ENCODE results near the gene TNIP1. TPM values are rescaled to one million over a fixed set of nuclear protein-coding genes. Genes with fewer than 3 reads are reported as not detected.

TNIP1 gene
- total RNA-seq, 2 experiments from 2014 or later = 132 to 138 TPM

DNA sequence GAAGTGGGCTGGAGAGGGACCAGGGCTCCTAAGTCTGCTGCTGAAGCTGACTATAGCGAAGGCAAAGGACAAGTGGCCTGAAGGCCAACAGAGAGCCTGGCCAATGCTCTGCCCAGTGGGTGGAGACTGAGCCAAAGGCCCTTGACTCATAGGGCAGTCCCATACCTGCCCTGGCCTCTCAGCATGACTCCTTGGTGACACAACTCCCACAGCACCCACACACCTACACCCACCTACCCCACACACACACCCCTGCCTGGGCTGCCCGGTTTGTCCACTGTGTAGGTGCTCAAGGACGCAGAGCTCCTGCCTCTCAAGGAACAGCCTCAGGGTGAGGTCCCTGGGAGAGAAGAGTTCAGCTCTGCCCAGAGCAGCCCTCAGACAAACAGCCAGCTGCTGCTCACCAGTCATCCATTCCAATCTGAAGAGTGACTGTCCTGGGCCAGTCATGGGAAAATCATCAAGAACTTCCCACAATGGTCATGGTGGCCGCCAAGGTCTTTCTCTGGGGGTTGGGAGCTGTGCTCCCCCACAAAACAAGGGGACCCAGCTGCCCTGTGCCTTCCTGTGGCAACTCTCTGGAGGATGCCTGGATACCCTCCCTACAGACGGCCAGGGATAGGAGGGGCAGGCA, 5.0 kb downstream of the TNIP1 start:
- H3K4me3 Mint-ChIP-seq = no peak overlapping the region
- H3K4me1 Mint-ChIP-seq (ENCODE audit: low read depth) = peaks cover 64% of the 10 kb centered on the region
- ChIA-PET CTCF (interaction anchor here (1.6 to 9.8 kb wide), 2 partner anchors 26 to 40 kb away, joined by 5 to 67 read pairs; no protein-coding TSS in a partner anchor), POLR2A (interaction anchor here (1.1 kb wide), 1 partner anchor 11 kb away, joined by 3 read pairs; no protein-coding TSS in a partner anchor)
- no peaks in the 10 kb centered on the region for H3K9me3 Mint-ChIP-seq (ENCODE audit: insufficient read depth)
- no peak for ATAC-seq
- peaks cover 70% of the 10 kb centered on the region for H3K36me3 Mint-ChIP-seq (ENCODE audit: low read depth)
- no peaks in the 10 kb centered on the region for H3K27me3 Mint-ChIP-seq (ENCODE audit: low read depth)
- H3K27ac Mint-ChIP-seq = peak overlapping the region; percentile 40
- no peak for DNase-seq

DNA sequence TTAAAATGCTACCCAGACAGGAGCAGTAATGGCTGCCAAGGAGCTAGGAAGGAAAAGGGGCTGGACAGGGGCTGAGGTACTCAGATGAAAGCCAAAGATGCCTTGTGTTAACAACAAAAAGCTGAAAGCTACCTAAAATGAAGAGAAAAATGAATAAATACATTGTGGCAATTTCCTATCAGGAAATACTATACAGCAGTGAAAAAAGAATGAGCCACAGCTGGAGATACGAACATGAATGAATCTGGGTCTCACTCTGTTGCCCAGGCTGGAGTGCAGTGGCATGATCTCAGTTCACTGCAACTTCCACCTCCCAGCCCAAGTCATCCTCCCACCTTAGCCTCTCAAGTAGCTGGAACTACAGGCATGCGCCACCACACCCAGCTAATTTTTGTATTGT, 6.3 kb downstream of the TNIP1 start:
- CTCF ChIA-PET = interaction anchor here (1.6 to 9.8 kb wide), 2 partner anchors 25 to 41 kb away, joined by 5 to 67 read pairs; no protein-coding TSS in a partner anchor
- ATAC-seq (no peak), DNase-seq (no peak)
- Mint-ChIP-seq H3K27ac (no peak overlapping the region), H3K4me1 (ENCODE audit: low read depth) (peaks cover 70% of the 10 kb centered on the region), H3K9me3 (ENCODE audit: insufficient read depth) (no peaks in the 10 kb centered on the region), H3K4me3 (no peak overlapping the region), H3K27me3 (ENCODE audit: low read depth) (no peaks in the 10 kb centered on the region), H3K36me3 (ENCODE audit: low read depth) (peaks cover 72% of the 10 kb centered on the region)
- POLR2A ChIA-PET = interaction anchor here (1.0 to 1.8 kb wide), 2 partner anchors 12 to 15 kb away, joined by 3 to 6 read pairs; no protein-coding TSS in a partner anchor

DNA sequence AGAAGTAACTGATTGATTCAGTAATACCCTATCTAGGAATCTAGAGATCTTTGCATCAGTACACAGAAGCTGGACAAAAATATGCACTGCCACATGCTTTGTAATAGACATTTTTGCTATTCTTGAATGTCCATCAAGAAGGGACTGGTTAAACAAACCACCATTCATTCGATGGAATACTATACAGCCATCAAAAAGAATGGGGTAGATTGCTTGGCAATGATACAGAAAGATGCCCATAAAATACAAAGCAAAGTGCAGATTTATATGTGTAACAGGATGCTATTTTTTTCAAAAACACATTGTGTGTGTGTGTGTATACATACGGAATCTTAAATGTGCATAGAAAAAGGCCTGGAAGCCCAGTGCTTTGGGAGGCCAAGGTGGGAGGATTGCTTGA, 7.6 kb downstream of the TNIP1 start:
- H3K4me3 Mint-ChIP-seq = no peak overlapping the region
- POLR2A ChIA-PET = interaction anchor here (1.8 kb wide), 1 partner anchor 17 kb away, joined by 6 read pairs; no protein-coding TSS in a partner anchor
- peaks cover 75% of the 10 kb centered on the region for H3K36me3 Mint-ChIP-seq (ENCODE audit: low read depth)
- ATAC-seq = no peak
- CTCF ChIA-PET = interaction anchor here (6.6 to 9.8 kb wide), 2 partner anchors 23 to 42 kb away, joined by 43 to 67 read pairs; no protein-coding TSS in a partner anchor
- no peaks in the 10 kb centered on the region for H3K9me3 Mint-ChIP-seq (ENCODE audit: insufficient read depth)
- H3K27ac Mint-ChIP-seq = no peak overlapping the region
- H3K4me1 Mint-ChIP-seq (ENCODE audit: low read depth) = peaks cover 70% of the 10 kb centered on the region
- no peaks in the 10 kb centered on the region for H3K27me3 Mint-ChIP-seq (ENCODE audit: low read depth)
- no peak for DNase-seq

DNA sequence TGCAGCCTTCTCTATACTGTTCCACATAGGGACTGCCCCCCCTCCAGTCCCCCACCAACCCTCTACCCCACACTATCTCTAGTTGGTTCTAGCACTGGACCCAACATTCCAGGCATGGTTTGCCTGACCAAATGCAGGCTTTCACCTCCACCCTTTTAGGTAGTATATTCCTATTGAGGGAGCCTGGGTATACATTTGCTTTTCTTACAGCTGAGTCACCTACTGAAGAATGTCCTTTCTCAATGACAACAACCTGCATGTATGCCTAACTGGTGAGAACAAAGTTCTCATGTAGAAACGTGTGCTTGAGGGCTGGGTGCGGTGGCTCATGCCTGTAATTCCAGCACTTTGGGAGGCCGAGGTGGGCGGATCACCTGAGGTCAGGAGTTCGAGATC, 8.2 kb downstream of the TNIP1 start:
- Mint-ChIP-seq H3K36me3 (ENCODE audit: low read depth) (peaks cover 75% of the 10 kb centered on the region), H3K9me3 (ENCODE audit: insufficient read depth) (no peaks in the 10 kb centered on the region), H3K4me3 (no peak overlapping the region), H3K27me3 (ENCODE audit: low read depth) (no peaks in the 10 kb centered on the region), H3K27ac (peak overlapping the region; percentile 52), H3K4me1 (ENCODE audit: low read depth) (peaks cover 70% of the 10 kb centered on the region)
- no peak for DNase-seq
- no peak for ATAC-seq
- POLR2A ChIA-PET = interaction anchor here (1.0 kb wide), 1 partner anchor 10 kb away, joined by 3 read pairs; no protein-coding TSS in a partner anchor
- CTCF ChIA-PET = interaction anchor here (6.6 to 9.8 kb wide), 2 partner anchors 23 to 42 kb away, joined by 43 to 67 read pairs; no protein-coding TSS in a partner anchor

DNA sequence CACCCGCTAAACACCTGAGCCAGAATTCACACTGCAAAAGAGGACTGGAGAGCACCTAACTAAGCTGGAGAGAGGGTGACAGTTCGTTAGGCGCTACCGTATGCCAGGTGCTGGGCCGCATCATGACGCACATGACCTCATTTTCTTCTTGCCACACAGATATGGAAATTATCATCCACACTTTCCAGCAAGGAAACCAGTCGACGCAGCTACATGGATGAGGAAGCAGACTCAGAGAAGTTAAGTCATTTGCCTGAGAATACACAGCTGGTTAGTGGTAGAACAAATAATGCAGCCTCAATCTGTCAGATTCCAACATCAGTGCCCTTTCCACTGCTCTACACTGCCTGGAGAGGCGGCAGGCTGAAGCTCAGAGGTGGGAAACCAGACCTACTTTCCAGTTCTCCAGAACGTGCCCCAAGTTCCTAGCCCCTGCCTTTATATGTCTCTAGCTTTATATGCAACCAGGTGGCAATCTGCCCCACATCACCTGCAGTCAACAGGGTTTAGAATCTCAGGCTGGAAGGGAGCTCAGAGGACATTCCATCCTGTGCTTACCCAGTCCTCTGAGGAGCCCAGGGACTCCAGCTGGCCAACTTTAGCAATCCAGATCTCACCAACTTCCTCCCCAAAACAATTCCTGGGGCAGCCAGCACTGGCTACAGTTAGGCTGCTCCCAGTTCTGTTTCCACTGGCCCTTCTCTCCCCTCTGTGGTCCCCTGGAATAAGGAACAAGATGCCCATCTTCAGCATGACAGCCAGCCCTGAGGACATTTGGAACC, 8.8 kb downstream of the TNIP1 start:
- ATAC-seq (no peak), DNase-seq (no peak)
- ChIA-PET CTCF (interaction anchor here (6.6 to 9.8 kb wide), 2 partner anchors 22 to 43 kb away, joined by 43 to 67 read pairs; no protein-coding TSS in a partner anchor), POLR2A (interaction anchor here (1.0 kb wide), 1 partner anchor 10 kb away, joined by 3 read pairs; no protein-coding TSS in a partner anchor)
- no peaks in the 10 kb centered on the region for H3K27me3 Mint-ChIP-seq (ENCODE audit: low read depth)
- H3K36me3 Mint-ChIP-seq (ENCODE audit: low read depth) = peaks cover 74% of the 10 kb centered on the region
- H3K4me1 Mint-ChIP-seq (ENCODE audit: low read depth) = peaks cover 70% of the 10 kb centered on the region
- no peak overlapping the region for H3K4me3 Mint-ChIP-seq
- H3K9me3 Mint-ChIP-seq (ENCODE audit: insufficient read depth) = no peaks in the 10 kb centered on the region
- H3K27ac Mint-ChIP-seq = peak overlapping the region; percentile 52

DNA sequence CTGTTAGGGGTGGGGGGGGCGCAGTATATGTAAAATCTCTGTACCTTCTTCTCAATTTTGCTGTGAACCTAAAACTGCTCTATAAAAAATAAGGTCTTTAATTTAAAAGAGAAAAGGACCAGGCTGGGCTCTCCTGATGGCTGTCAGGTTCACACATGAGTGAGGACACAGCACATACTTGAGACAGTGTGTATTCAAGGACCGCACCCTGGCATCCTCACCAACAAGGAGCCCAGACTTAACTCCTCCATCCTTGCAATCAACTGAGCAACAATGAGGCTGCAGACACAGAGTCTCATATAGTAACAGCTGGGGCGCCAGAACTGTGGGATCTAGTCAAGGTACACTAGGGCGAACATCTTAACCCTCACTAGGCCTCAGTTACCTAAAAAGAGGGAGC, 9.8 kb downstream of the TNIP1 start:
- H3K9me3 Mint-ChIP-seq (ENCODE audit: insufficient read depth) = no peaks in the 10 kb centered on the region
- H3K4me1 Mint-ChIP-seq (ENCODE audit: low read depth) = peaks cover 69% of the 10 kb centered on the region
- peaks cover 73% of the 10 kb centered on the region for H3K36me3 Mint-ChIP-seq (ENCODE audit: low read depth)
- DNase-seq (no peak), ATAC-seq (no peak)
- H3K27me3 Mint-ChIP-seq (ENCODE audit: low read depth) = no peaks in the 10 kb centered on the region
- H3K4me3 Mint-ChIP-seq = no peak overlapping the region
- CTCF ChIA-PET = interaction anchor here (6.6 to 9.8 kb wide), 2 partner anchors 21 to 44 kb away, joined by 43 to 67 read pairs; no protein-coding TSS in a partner anchor
- H3K27ac Mint-ChIP-seq = no peak overlapping the region
- POLR2A ChIA-PET = interaction anchor here (0.7 kb wide), 1 partner anchor 28 kb away, joined by 3 read pairs; no protein-coding TSS in a partner anchor

DNA sequence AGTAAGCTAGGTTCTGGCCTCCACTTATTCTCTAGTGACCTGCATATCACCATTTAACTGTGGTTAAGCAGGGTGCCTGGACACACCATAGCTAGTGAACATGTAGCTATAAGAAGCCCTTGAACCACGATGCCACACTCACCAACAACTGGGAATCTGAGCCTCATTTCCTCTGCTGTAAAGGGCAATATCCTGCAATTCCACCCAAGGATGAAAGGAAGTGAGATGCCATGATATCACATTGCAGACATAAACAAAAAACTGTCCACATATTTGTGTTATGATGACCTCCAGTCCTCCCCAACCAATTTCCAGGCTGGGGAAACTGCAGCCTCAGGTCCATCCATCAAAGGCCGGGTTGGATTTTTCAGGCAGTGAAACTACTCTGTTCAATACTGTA, 10.4 kb downstream of the TNIP1 start:
- ATAC-seq (no peak), DNase-seq (no peak)
- Mint-ChIP-seq H3K9me3 (ENCODE audit: insufficient read depth) (no peaks in the 10 kb centered on the region), H3K27ac (no peak overlapping the region), H3K27me3 (ENCODE audit: low read depth) (no peaks in the 10 kb centered on the region), H3K4me1 (ENCODE audit: low read depth) (peaks cover 67% of the 10 kb centered on the region), H3K4me3 (no peak overlapping the region), H3K36me3 (ENCODE audit: low read depth) (peaks cover 69% of the 10 kb centered on the region)
- POLR2A ChIA-PET = no interaction called here
- CTCF ChIA-PET = interaction anchor here (1.4 to 9.8 kb wide), 3 partner anchors 21 to 94 kb away, joined by 3 to 67 read pairs (median 43); no protein-coding TSS in a partner anchor

DNA sequence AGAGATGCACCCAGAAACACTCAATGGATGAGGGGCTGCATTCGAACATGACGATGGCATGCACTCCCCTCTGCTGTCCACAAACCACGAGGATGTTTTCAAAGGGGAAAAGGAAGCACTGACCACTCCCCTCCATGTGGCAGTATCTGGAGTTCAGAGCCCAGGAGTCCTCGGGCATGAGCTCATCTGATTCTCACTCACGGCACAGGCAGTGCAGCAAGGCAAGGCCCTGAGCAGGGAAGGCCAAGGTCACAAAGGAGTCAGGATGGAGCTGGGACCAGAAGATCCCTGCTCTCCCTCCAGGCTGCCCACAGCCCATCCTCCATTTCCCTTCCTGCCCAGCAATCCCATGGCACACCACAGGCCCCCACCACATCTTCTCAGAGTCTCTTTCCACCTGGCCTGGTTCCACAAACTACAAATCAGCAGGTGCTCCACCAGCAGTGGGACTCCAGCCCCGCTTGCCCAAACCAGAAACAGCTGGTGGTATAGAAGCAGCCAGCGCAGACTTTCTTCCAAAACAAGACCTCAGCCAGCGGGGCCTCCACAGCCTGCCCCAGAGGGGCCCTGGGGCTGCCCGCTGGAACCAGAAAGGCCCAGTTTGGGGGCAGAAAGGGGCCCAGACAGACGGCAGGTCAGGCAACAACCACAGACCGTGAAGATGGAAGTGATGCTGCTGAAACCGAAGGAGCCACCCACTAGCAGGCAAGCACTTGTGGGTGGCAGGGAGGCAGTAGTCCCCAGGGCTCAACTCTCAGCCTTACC, 12.2 kb downstream of the TNIP1 start:
- Mint-ChIP-seq H3K36me3 (ENCODE audit: low read depth) (peaks cover 57% of the 10 kb centered on the region), H3K9me3 (ENCODE audit: insufficient read depth) (no peaks in the 10 kb centered on the region), H3K4me3 (peak overlapping the region; percentile 28), H3K27me3 (ENCODE audit: low read depth) (no peaks in the 10 kb centered on the region), H3K4me1 (ENCODE audit: low read depth) (peaks cover 70% of the 10 kb centered on the region), H3K27ac (peak overlapping the region; percentile 77)
- CTCF ChIA-PET = interaction anchor here (0.7 to 9.8 kb wide), 7 partner anchors 14 to 96 kb away, joined by 3 to 67 read pairs (median 6); no protein-coding TSS in a partner anchor
- DNase-seq (no peak), ATAC-seq (peak; percentile 66)
- POLR2A ChIA-PET = interaction anchor here (0.6 to 1.6 kb wide), 5 partner anchors 11 to 42 kb away, joined by 3 to 5 read pairs (median 4); no protein-coding TSS in a partner anchor

DNA sequence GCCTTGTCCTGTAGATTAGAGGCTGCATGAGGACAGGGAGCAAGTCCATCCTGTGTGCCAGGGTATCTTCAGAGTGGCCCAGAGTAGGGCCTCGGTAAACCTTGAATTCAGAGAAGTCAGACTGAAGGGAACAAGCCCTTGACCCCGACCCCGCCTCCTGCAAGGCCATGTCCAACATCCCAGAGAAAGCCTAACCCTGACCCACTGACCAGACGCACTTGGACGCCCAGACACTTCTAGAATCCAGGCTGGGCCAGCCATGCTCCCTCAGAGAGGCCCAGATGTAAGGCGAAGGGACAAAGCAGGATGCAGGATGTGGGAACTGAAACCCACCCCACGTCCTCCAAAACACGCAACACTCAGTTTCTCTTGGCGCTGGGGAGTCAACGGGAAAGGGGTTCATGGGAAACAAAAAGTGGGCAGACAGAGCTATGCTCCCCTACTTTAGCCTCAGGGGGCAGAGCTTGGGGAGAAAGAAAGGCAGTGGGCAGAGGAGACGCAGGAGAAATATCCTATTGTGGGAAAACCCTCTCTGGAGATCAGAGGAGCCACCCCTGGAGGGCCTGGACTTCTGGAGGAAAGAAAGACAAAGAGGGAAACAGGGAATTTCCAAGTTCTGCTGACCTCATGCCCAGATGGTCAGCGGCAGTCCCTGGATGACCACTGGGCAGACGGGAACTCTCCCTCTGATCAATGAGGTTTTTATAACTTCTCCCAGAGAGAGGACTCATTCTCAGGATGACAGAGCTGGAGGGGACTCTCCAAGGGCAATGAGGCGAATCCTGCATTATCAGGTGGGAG, 13.0 kb downstream of the TNIP1 start:
- peaks cover 56% of the 10 kb centered on the region for H3K36me3 Mint-ChIP-seq (ENCODE audit: low read depth)
- H3K27ac Mint-ChIP-seq = peak overlapping the region; percentile 77
- peaks cover 74% of the 10 kb centered on the region for H3K4me1 Mint-ChIP-seq (ENCODE audit: low read depth)
- no peaks in the 10 kb centered on the region for H3K9me3 Mint-ChIP-seq (ENCODE audit: insufficient read depth)
- POLR2A ChIA-PET = interaction anchor here (1.3 to 1.6 kb wide), 3 partner anchors 12 to 30 kb away, joined by 3 to 5 read pairs (median 4); no protein-coding TSS in a partner anchor
- CTCF ChIA-PET = interaction anchor here (1.0 to 9.8 kb wide), 5 partner anchors 15 to 97 kb away, joined by 3 to 67 read pairs (median 6); no protein-coding TSS in a partner anchor
- DNase-seq (no peak), ATAC-seq (no peak)
- no peak overlapping the region for H3K4me3 Mint-ChIP-seq
- no peaks in the 10 kb centered on the region for H3K27me3 Mint-ChIP-seq (ENCODE audit: low read depth)

DNA sequence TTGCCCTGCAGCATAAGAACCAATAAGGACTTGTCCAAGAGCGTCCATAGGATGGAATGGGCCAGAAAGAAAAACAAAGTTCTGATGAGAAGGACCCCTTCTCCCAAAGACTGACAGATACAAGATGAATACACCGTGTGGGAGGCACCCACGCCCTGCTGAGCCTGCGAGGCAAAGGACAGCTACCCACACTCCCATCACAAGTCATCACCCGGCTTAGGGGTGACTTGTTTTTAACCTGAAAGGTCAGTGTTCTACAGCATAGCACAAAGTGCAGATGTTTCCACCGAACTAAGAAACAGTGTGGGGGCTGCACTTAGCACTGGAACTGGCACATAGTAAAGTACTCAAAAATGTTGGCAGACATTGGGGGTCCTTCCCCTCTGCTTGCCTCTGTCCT, 13.9 kb downstream of the TNIP1 start:
- no peak overlapping the region for H3K27ac Mint-ChIP-seq

More for the DNA sequence above, 13.9 kb downstream of the TNIP1 start:
- no peaks in the 10 kb centered on the region for H3K27me3 Mint-ChIP-seq (ENCODE audit: low read depth)
- DNase-seq (no peak), ATAC-seq (no peak)
- H3K4me1 Mint-ChIP-seq (ENCODE audit: low read depth) = peaks cover 70% of the 10 kb centered on the region
- H3K4me3 Mint-ChIP-seq = no peak overlapping the region
- ChIA-PET CTCF (interaction anchor here (2.2 to 9.8 kb wide), 2 partner anchors 17 to 48 kb away, joined by 13 to 67 read pairs; no protein-coding TSS in a partner anchor), POLR2A (no interaction called here)
- no peaks in the 10 kb centered on the region for H3K9me3 Mint-ChIP-seq (ENCODE audit: insufficient read depth)
- peaks cover 51% of the 10 kb centered on the region for H3K36me3 Mint-ChIP-seq (ENCODE audit: low read depth)

All from activated CD8-positive, alpha-beta T cell treated with anti-CD3 and anti-CD28 coated beads, Interleukin-2, amount 10 ng/mL, durations not matched to agents 7 days and 5 days (primary cell).